ENCODE results near the gene CSF3R. TPM values are rescaled to one million over a fixed set of nuclear protein-coding genes. Genes with fewer than 3 reads are reported as not detected.
A peak's percentile ranks its signal among the peaks of the same experiment; 100 is the strongest.

The CSF3R gene
- total RNA-seq, 2 experiments from 2014 or later, result 3.7 to 4.1 TPM

GRCh38 chr1:36516372-36517010 lies 33.8 kb upstream of the CSF3R start:
- ATAC-seq (ENCODE audit: poor library complexity) (no peak), DNase-seq (peak in 13 of 14 experiments; percentile 5 to 74 (median 26))
- no peaks in the 10 kb centered on the region for H3K4me1 Mint-ChIP-seq (ENCODE audit: low read depth)
- Histone ChIP-seq H3K4me3 (ENCODE audit: low read length) (no peak overlapping the region), H3K36me3 (ENCODE audit: insufficient read depth, low read length) (no peaks in the 10 kb centered on the region), H3K4me1 (ENCODE audit: insufficient read depth, low read length) (no peaks in the 10 kb centered on the region), H3K9me3 (ENCODE audit: control insufficient read depth in 1 of 2, insufficient read depth in 1 of 2, low read length in 2 of 2) (no peaks in the 10 kb centered on the region), H3K27ac (ENCODE audit: low read depth in 1 of 2, low read length in 2 of 2) (no peak overlapping the region), H3K27me3 (ENCODE audit: control insufficient read depth in 1 of 2, insufficient read depth in 2 of 2, low read length in 2 of 2) (no peaks in the 10 kb centered on the region)
- intact Hi-C loops (cut with DNase I, micrococcal nuclease), result loop anchor here in 1 of 2 experiments (2.0 to 5.0 kb wide), 2 partner anchors 806 to 918 kb away; no protein-coding TSS in a partner anchor
- peak; percentile 75 for TF ChIP-seq CTCF (IDR thresholded peaks at IDR 0.05)
- no peak overlapping the region for H3K27ac Mint-ChIP-seq
- ChIA-PET POLR2A (interaction anchor here (0.6 to 0.9 kb wide), 2 partner anchors 11 to 52 kb away, joined by 3 read pairs; partner anchors contain the start of gene MRPS15), CTCF (interaction anchor here (0.6 to 2.2 kb wide), 3 partner anchors 10 to 918 kb away, joined by 3 to 5 read pairs (median 3); no protein-coding TSS in a partner anchor)
- H3K36me3 Mint-ChIP-seq (ENCODE audit: low read depth), result no peaks in the 10 kb centered on the region
- H3K27me3 Mint-ChIP-seq, result no peaks in the 10 kb centered on the region
- H3K4me3 Mint-ChIP-seq, result no peak overlapping the region
- H3K9me3 Mint-ChIP-seq, result no peaks in the 10 kb centered on the region

- H3K4me1 Mint-ChIP-seq (ENCODE audit: low read depth), result no peaks in the 10 kb centered on the region
- no peaks in the 10 kb centered on the region for H3K4me1 ChIP-seq (ENCODE audit: insufficient read depth, low read length)
- no peaks in the 10 kb centered on the region for H3K36me3 ChIP-seq (ENCODE audit: insufficient read depth, low read length)
- H3K9me3 Mint-ChIP-seq, result no peaks in the 10 kb centered on the region
- H3K36me3 Mint-ChIP-seq (ENCODE audit: low read depth), result no peaks in the 10 kb centered on the region
- DNase-seq, result no peak
- H3K27ac Mint-ChIP-seq, result no peak overlapping the region
- no peak overlapping the region for H3K4me3 Mint-ChIP-seq
- no peak overlapping the region for H3K27ac ChIP-seq (ENCODE audit: low read depth in 1 of 2, low read length in 2 of 2)
- no peak for ATAC-seq (ENCODE audit: poor library complexity)
- CTCF ChIA-PET, result interaction anchor here (0.6 to 2.2 kb wide), 3 partner anchors 9 to 919 kb away, joined by 3 to 5 read pairs (median 3); no protein-coding TSS in a partner anchor
- intact Hi-C loops (cut with DNase I, micrococcal nuclease), result loop anchor here in 1 of 2 experiments (2.0 to 5.0 kb wide), 2 partner anchors 807 to 919 kb away; no protein-coding TSS in a partner anchor
- no peaks in the 10 kb centered on the region for H3K27me3 Mint-ChIP-seq
- POLR2A ChIA-PET, result interaction anchor here (0.6 to 0.9 kb wide), 2 partner anchors 10 to 51 kb away, joined by 3 read pairs; partner anchors contain the start of gene MRPS15
- H3K9me3 ChIP-seq (ENCODE audit: control insufficient read depth in 1 of 2, insufficient read depth in 1 of 2, low read length in 2 of 2), result no peaks in the 10 kb centered on the region
- H3K27me3 ChIP-seq (ENCODE audit: control insufficient read depth in 1 of 2, insufficient read depth in 2 of 2, low read length in 2 of 2), result no peaks in the 10 kb centered on the region
- no peak for TF ChIP-seq CTCF (IDR thresholded peaks at IDR 0.05)
- no peak overlapping the region for H3K4me3 ChIP-seq (ENCODE audit: low read length)
Measured at GRCh38 chr1:36515315-36516138, 32.8 kb upstream of the CSF3R start.

- H3K4me3 ChIP-seq (ENCODE audit: low read length), result no peak overlapping the region
- ATAC-seq (ENCODE audit: poor library complexity), result no peak
- no peaks in the 10 kb centered on the region for H3K4me1 Mint-ChIP-seq (ENCODE audit: low read depth)
- no peaks in the 10 kb centered on the region for H3K9me3 ChIP-seq (ENCODE audit: control insufficient read depth in 1 of 2, insufficient read depth in 1 of 2, low read length in 2 of 2)
- H3K4me1 ChIP-seq (ENCODE audit: insufficient read depth, low read length), result no peaks in the 10 kb centered on the region
- H3K27ac Mint-ChIP-seq, result no peak overlapping the region
- ChIA-PET CTCF (no interaction called here), POLR2A (no interaction called here)
- no peak overlapping the region for H3K4me3 Mint-ChIP-seq
- H3K27me3 Mint-ChIP-seq, result peaks cover 4% of the 10 kb centered on the region
- no peaks in the 10 kb centered on the region for H3K36me3 Mint-ChIP-seq (ENCODE audit: low read depth)
- no peaks in the 10 kb centered on the region for H3K36me3 ChIP-seq (ENCODE audit: insufficient read depth, low read length)
- no peak overlapping the region for H3K27ac ChIP-seq (ENCODE audit: low read depth in 1 of 2, low read length in 2 of 2)
- intact Hi-C loops (cut with DNase I, micrococcal nuclease), result no loop called here
- DNase-seq, result no peak
- no peak for TF ChIP-seq CTCF (IDR thresholded peaks at IDR 0.05)
- no peaks in the 10 kb centered on the region for H3K9me3 Mint-ChIP-seq
- H3K27me3 ChIP-seq (ENCODE audit: control insufficient read depth in 1 of 2, insufficient read depth in 2 of 2, low read length in 2 of 2), result no peaks in the 10 kb centered on the region
Measured at GRCh38 chr1:36514501-36514900, 31.8 kb upstream of the CSF3R start.

Data from CD4-positive, alpha-beta T cell (primary cell).